Placental epithelial cell (primary cell): ENCODE data around the gene OR2S2. TPM values are rescaled to one million over a fixed set of nuclear protein-coding genes. Genes with fewer than 3 reads are reported as not detected.

Experiments
- total RNA-seq: library from RNA; depleted of rRNA; stranded (reverse); fragments of >200 nt; gene quantifications from 2 replicates; pipeline ENCODE4 v1.2.3, GENCODE V29; 2012

OR2S2 gene
- not detected in 2 replicates for total RNA-seq

GRCh38 chr9:35958104-35958837, at the start of gene OR2S2:
OR2S2 (minus strand) TSS chr9:35958154; CDS start chr9:35958098, 56 bp downstream.

GRCh38 chr9:35909274-35909673, 48.7 kb downstream of the OR2S2 start, which contains the start of gene SPAAR:
SPAAR (plus strand) TSS chr9:35909490; CDS start chr9:35910464, 974 bp downstream.

Other genes starting within 250 kb of the OR2S2 start
- 118 and 165 TPM in 2 replicates for gene TLN1, start 226.0 kb downstream of the OR2S2 start, total RNA-seq
- gene CREB3, start 225.5 kb downstream of the OR2S2 start, total RNA-seq: 56.1 and 92.0 TPM in 2 replicates
- gene GBA2, start 208.9 kb downstream of the OR2S2 start, total RNA-seq: 25.9 and 31.7 TPM in 2 replicates
- 18.1 and 27.0 TPM in 2 replicates for gene RGP1, start 208.9 kb downstream of the OR2S2 start, total RNA-seq
- not detected in 2 replicates for gene MSMP, start 203.9 kb downstream of the OR2S2 start, total RNA-seq
- 9.0 and 23.6 TPM in 2 replicates for gene NPR2, start 166.6 kb downstream of the OR2S2 start, total RNA-seq
- 0.65 and 1.2 TPM in 2 replicates for gene SPAG8, start 145.9 kb downstream of the OR2S2 start, total RNA-seq
- gene HINT2, start 143.1 kb downstream of the OR2S2 start, total RNA-seq: 10.6 and 15.7 TPM in 2 replicates
- gene FAM221B, start 129.4 kb downstream of the OR2S2 start, total RNA-seq: not detected in 2 replicates
- gene TMEM8B, start 128.9 kb downstream of the OR2S2 start, total RNA-seq: 3.5 and 4.0 TPM in 2 replicates
- not detected in 2 replicates for gene OR13J1, start 87.8 kb downstream of the OR2S2 start, total RNA-seq
- gene HRCT1, start 52.0 kb downstream of the OR2S2 start, total RNA-seq: 0.39 and 0.76 TPM in 2 replicates
- not detected in 2 replicates for gene SPAAR, start 48.7 kb downstream of the OR2S2 start, total RNA-seq
- gene RECK, start 78.8 kb upstream of the OR2S2 start, total RNA-seq: 22.2 and 54.2 TPM in 2 replicates
- 36.3 and 83.6 TPM in 2 replicates for gene GLIPR2, start 178.6 kb upstream of the OR2S2 start, total RNA-seq
- 3.7 and 3.9 TPM in 2 replicates for gene CCIN, start 211.2 kb upstream of the OR2S2 start, total RNA-seq
- gene CLTA, start 232.8 kb upstream of the OR2S2 start, total RNA-seq: 204 and 250 TPM in 2 replicates